ENCODE results near the gene GPRIN3.

Gene GPRIN3

GRCh38 chr4:89295415-89295927 lies 12.1 kb downstream of the GPRIN3 start:
- no peak overlapping the region for H3K27ac ChIP-seq
- no peak for DNase-seq (ENCODE audit: low read depth, low spot score)

GRCh38 chr4:89294573-89295269 lies 12.9 kb downstream of the GPRIN3 start:
- no peak for DNase-seq (ENCODE audit: low read depth, low spot score)
- H3K27ac ChIP-seq = no peak overlapping the region

- DNase-seq (ENCODE audit: low read depth, low spot score) = no peak
- no peak overlapping the region for H3K27ac ChIP-seq
These were observed 14.3 kb downstream of the GPRIN3 start for GRCh38 chr4:89293299-89293698.

- DNase-seq (ENCODE audit: low read depth, low spot score) = no peak
- H3K27ac ChIP-seq = no peak overlapping the region
These were observed 16.7 kb downstream of the GPRIN3 start for GRCh38 chr4:89290727-89291516.

- H3K27ac ChIP-seq = no peak overlapping the region
- no peak for DNase-seq (ENCODE audit: low read depth, low spot score)
These were observed 18.3 kb downstream of the GPRIN3 start for GRCh38 chr4:89289312-89289711.

- H3K27ac ChIP-seq = no peak overlapping the region
- DNase-seq (ENCODE audit: low read depth, low spot score) = no peak
These were observed 19.2 kb downstream of the GPRIN3 start for GRCh38 chr4:89288430-89288829.

GRCh38 chr4:89287945-89288344 lies 19.7 kb downstream of the GPRIN3 start:
- no peak overlapping the region for H3K27ac ChIP-seq
- no peak for DNase-seq (ENCODE audit: low read depth, low spot score)

GRCh38 chr4:89285745-89286144 lies 21.9 kb downstream of the GPRIN3 start:
- no peak for DNase-seq (ENCODE audit: low read depth, low spot score)
- no peak overlapping the region for H3K27ac ChIP-seq

GRCh38 chr4:89284828-89285227 lies 22.8 kb downstream of the GPRIN3 start:
- no peak for DNase-seq (ENCODE audit: low read depth, low spot score)
- no peak overlapping the region for H3K27ac ChIP-seq

- no peak overlapping the region for H3K27ac ChIP-seq
- no peak for DNase-seq (ENCODE audit: low read depth, low spot score)
These were observed 23.6 kb downstream of the GPRIN3 start for GRCh38 chr4:89284020-89284424.

- peak overlapping the region; percentile 20 for H3K27ac ChIP-seq
- peak; percentile 18 for DNase-seq (ENCODE audit: low read depth, low spot score)
These were observed 24.2 kb downstream of the GPRIN3 start for GRCh38 chr4:89283226-89284009.

GRCh38 chr4:89279385-89279784 lies 28.2 kb downstream of the GPRIN3 start:
- no peak for DNase-seq (ENCODE audit: low read depth, low spot score)
- H3K27ac ChIP-seq = no peak overlapping the region

GRCh38 chr4:89277412-89277811 lies 30.2 kb downstream of the GPRIN3 start:
- H3K27ac ChIP-seq = no peak overlapping the region
- no peak for DNase-seq (ENCODE audit: low read depth, low spot score)

GRCh38 chr4:89276296-89276695 lies 31.3 kb downstream of the GPRIN3 start:
- no peak overlapping the region for H3K27ac ChIP-seq
- no peak for DNase-seq (ENCODE audit: low read depth, low spot score)

GRCh38 chr4:89275587-89275986 lies 32.0 kb downstream of the GPRIN3 start:
- no peak overlapping the region for H3K27ac ChIP-seq
- no peak for DNase-seq (ENCODE audit: low read depth, low spot score)

GRCh38 chr4:89273741-89274141 lies 33.9 kb downstream of the GPRIN3 start:
- DNase-seq (ENCODE audit: low read depth, low spot score) = no peak
- H3K27ac ChIP-seq = no peak overlapping the region

GRCh38 chr4:89270792-89271191 lies 36.8 kb downstream of the GPRIN3 start:
- DNase-seq (ENCODE audit: low read depth, low spot score) = no peak
- H3K27ac ChIP-seq = no peak overlapping the region

GRCh38 chr4:89269121-89269666 lies 38.4 kb downstream of the GPRIN3 start:
- no peak overlapping the region for H3K27ac ChIP-seq
- DNase-seq (ENCODE audit: low read depth, low spot score) = no peak

GRCh38 chr4:89268679-89269078 lies 38.9 kb downstream of the GPRIN3 start:
- no peak for DNase-seq (ENCODE audit: low read depth, low spot score)
- no peak overlapping the region for H3K27ac ChIP-seq

- no peak for DNase-seq (ENCODE audit: low read depth, low spot score)
- no peak overlapping the region for H3K27ac ChIP-seq
These were observed 39.8 kb downstream of the GPRIN3 start for GRCh38 chr4:89267846-89268245.
